Activated T-cell treated with anti-CD3 and anti-CD28 coated beads, Interleukin-2, amount 50 U/mL, for 72 hours (primary cell): ENCODE measurements around the gene SMARCA2. TPM values are rescaled to one million over a fixed set of nuclear protein-coding genes. Genes with fewer than 3 reads are reported as not detected.

Experiments used
- ATAC-seq, 2 donors: fragments of 150-1000 bp; cut with Tn5 transposase; replicated peaks in 1 of 2; 2 replicates each; pipeline ENCODE4 v1.10.0; 2021; ENCODE audit warnings: moderate library complexity in 2 of 2, mild to moderate bottlenecking in 1 of 2
- DNase-seq, 2 donors: peaks; one replicate each; pipeline ENCODE4 v3.0.0; 2021 to 2022; ENCODE audit warnings: mixed read lengths in 1 of 2
- H3K27ac Mint-ChIP-seq: one replicate; pipeline ENCODE4 v1.8.0; 2022; ENCODE audit warnings: mild to moderate bottlenecking, moderate library complexity, mixed read lengths
- H3K27me3 Mint-ChIP-seq: one replicate; pipeline ENCODE4 v1.8.0; 2022; ENCODE audit warnings: low read depth, mixed read lengths
- H3K36me3 Mint-ChIP-seq, 2 donors: one replicate each; pipeline ENCODE4 v1.8.0; 2022; ENCODE audit warnings: mixed read lengths in 2 of 2, mild to moderate bottlenecking in 1 of 2; ENCODE audit not compliant: insufficient read depth in 2 of 2
- H3K4me1 Mint-ChIP-seq: one replicate; pipeline ENCODE4 v1.8.0; 2022; ENCODE audit warnings: low read depth, mixed read lengths
- H3K4me3 Mint-ChIP-seq, 2 donors: one replicate each; pipeline ENCODE4 v1.8.0; 2022; ENCODE audit warnings: mild to moderate bottlenecking in 2 of 2, mixed read lengths in 2 of 2, moderate library complexity in 2 of 2
- H3K9me3 Mint-ChIP-seq, 2 donors: one replicate each; pipeline ENCODE4 v1.8.0; 2022; ENCODE audit warnings: mixed read lengths in 2 of 2
- total RNA-seq, 2 donors: library from RNA; stranded (reverse); gene quantifications; one replicate each; pipeline ENCODE4 v1.2.3, GENCODE V29; 2022

Gene SMARCA2
- 100 to 1,000 TPM; 117 to 120 TPM for total RNA-seq

DNA sequence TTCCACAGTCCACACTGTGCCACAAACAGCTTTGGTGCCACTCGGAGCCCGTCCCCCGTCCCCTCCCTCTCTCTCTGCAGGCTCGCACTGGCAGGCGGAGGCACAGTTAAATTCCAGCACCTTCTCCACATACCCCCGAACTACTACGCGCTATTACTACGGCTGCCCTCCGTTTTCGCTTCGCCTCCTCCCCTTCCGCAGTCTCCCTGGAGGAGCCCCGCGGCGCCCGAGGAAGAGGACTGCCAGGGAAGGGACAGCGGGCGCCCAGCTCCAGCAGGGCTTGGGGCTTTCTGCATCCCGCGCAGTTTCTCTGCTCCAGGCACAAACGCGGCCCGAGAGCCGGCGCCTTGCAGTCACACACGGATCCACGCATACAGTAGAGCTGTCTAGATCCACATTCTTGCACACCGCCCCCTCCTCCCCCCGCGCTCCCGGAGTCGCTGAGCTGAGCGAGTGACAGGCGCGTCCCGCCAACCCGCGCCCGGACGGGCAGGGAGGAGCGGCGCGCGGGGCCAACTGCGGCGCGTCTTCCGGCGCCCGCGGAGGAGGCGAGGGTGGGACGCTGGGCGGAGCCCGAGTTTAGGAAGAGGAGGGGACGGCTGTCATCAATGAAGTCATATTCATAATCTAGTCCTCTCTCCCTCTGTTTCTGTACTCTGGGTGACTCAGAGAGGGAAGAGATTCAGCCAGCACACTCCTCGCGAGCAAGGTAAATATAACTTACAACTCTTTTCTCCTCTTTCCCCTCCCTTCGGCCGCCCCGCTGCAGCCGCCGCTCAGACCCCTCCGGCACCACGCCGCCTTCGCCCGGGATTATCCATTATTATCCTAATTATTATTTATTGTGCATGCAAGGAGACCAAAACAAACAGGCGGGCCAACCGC lies at the start of gene SMARCA2:
Gene SMARCA2 (plus strand): TSS at position 652 of the 885 bp plus-strand sequence. CDS start 13,676 bp downstream, outside the sequence.
- H3K27ac Mint-ChIP-seq, result peak within 1 kb of the TSS; percentile 98
- no peaks in the 10 kb centered on the region for H3K9me3 Mint-ChIP-seq
- DNase-seq, result peak; percentile 97 to 98
- peaks cover 51% of the 10 kb centered on the region for H3K4me1 Mint-ChIP-seq
- ATAC-seq, result peak; percentile 82 to 84
- peaks cover 12% of the 10 kb centered on the region for H3K27me3 Mint-ChIP-seq
- H3K4me3 Mint-ChIP-seq, result peak within 1 kb of the TSS; percentile 99 to 100
- H3K36me3 Mint-ChIP-seq, result peaks cover 4 to 10% of the 10 kb centered on the region in 2 donors

DNA sequence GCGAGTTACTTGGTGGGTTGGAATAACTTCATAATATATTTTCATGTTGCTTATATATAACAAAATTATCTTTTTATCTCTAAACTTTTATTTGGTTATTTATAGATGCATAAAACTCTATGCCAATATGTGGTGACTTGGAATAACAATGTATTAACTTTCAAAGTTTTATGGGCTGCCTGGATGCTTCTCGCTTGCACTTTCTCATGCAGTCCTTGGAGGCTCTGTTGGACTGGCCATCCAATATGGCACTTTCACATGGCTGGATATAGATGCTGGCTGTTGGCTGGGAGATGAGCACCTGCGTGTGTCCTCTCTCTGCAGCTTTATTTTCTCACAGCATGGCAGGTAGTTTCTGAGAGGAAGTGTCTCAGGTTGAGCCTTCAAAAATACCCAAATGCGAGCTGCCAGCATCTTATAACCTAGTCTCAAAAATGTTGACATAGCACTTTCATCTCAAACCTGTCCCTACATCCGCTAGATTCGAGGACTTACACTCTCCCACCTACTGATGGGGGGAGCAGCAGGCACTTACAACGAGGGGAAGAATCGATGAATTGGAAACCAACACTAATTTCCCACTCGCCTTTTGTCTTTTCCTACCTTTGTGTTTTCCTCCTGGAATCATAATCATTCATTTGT lies 48.3 kb upstream of the SMARCA2 start:
- H3K27me3 Mint-ChIP-seq, result peaks cover 13% of the 10 kb centered on the region
- peaks cover 0 to 2% of the 10 kb centered on the region in 2 donors for H3K9me3 Mint-ChIP-seq
- ATAC-seq, result no peak
- no peaks in the 10 kb centered on the region for H3K4me1 Mint-ChIP-seq
- H3K27ac Mint-ChIP-seq, result no peak overlapping the region
- DNase-seq, result no peak
- no peak overlapping the region for H3K4me3 Mint-ChIP-seq
- peaks cover 0 to 2% of the 10 kb centered on the region in 2 donors for H3K36me3 Mint-ChIP-seq

DNA sequence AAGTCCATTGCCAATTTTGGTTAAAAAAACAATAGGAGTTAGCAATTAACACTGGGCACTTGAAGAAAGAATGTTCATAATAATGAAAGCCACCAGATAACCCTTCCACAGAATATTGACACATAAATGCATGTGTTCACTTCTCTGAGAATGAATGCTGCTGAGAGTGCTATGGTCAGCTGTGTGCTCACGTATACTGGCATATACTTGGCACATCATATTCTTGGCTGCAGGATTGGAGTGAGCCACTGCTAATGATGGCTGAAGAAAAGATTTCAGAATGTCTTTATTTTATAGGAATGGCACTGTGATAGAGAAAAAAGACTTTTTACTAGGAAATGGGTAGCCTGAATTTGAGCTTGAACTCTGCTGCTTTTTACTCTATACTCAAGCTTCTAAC lies 46.0 kb upstream of the SMARCA2 start:
- no peak for ATAC-seq

DNA sequence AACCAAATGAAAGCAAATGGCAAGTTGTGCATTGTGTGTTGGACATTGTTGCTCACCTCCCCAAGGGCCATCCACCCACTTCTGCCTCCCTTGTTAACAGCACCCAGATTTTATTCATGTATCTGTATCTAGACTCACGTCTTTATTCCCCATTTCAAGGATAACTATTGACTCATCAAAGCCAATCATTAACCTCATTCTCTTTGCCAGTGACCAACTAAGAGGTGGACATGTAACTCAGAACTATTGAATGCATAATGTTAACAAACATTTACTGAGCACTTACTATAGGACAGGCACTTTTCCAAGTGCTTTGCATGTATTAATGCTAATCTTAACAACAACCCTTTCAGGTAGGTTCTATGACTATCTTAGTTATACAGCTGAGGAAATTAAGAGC lies 45.2 kb upstream of the SMARCA2 start:
- H3K36me3 Mint-ChIP-seq, result peaks cover 3 to 9% of the 10 kb centered on the region in 2 donors
- ATAC-seq, result no peak
- no peaks in the 10 kb centered on the region for H3K4me1 Mint-ChIP-seq
- no peak overlapping the region for H3K4me3 Mint-ChIP-seq
- no peak for DNase-seq
- H3K27me3 Mint-ChIP-seq, result peaks cover 6% of the 10 kb centered on the region
- H3K9me3 Mint-ChIP-seq, result peaks cover 2 to 6% of the 10 kb centered on the region in 2 donors
- no peak overlapping the region for H3K27ac Mint-ChIP-seq

More for the DNA sequence above, 46.0 kb upstream of the SMARCA2 start:
- Mint-ChIP-seq H3K9me3 (peaks cover 2 to 6% of the 10 kb centered on the region in 2 donors), H3K4me1 (no peaks in the 10 kb centered on the region), H3K27me3 (peaks cover 10% of the 10 kb centered on the region), H3K36me3 (peaks cover 3 to 9% of the 10 kb centered on the region in 2 donors), H3K4me3 (no peak overlapping the region), H3K27ac (no peak overlapping the region)
- DNase-seq, result no peak

DNA sequence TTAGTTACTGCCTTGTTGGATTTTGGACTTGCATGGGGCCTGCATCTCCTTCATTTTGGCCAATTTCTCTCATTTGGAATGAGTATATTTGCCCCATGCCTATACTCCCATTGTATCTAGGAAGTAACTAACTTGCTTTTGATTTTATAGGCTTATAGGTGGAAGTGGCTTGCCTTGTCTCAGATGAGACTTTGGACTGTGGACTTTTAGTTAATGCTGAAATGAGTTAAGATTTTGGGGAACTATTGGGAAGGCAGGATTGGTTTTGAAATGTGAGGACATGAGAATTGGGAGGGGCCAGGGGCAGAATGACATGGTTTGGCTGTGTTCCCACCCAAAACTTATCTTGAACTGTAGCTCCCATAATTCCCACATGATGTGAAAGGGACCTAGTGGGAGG lies 42.5 kb upstream of the SMARCA2 start:
- ATAC-seq, result no peak
- Mint-ChIP-seq H3K36me3 (peaks cover 3 to 9% of the 10 kb centered on the region in 2 donors), H3K9me3 (peaks cover 2 to 6% of the 10 kb centered on the region in 2 donors), H3K27me3 (peaks cover 2% of the 10 kb centered on the region), H3K4me1 (no peaks in the 10 kb centered on the region), H3K27ac (no peak overlapping the region), H3K4me3 (no peak overlapping the region)
- DNase-seq, result no peak

DNA sequence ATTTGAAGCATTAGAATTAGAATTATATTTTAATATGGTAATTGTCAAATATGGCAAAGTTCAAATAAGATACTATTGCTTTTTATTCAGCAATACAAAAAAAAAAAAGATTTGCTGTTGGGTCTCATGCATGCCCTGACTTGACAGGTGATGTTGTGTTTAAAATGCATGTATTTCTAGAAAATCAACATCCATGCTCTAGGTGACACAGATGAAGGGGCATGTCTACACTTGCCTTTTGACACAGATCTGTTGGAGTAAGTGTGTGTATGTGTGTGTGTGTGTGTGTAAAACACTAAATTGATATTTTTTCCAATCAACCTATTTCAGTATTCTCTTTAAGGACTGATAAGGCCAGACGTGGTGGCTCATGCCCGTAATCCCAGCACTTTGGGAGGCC lies 38.1 kb upstream of the SMARCA2 start:
- peaks cover 3 to 7% of the 10 kb centered on the region in 2 donors for H3K36me3 Mint-ChIP-seq
- H3K27me3 Mint-ChIP-seq, result no peaks in the 10 kb centered on the region
- no peak for DNase-seq
- no peaks in the 10 kb centered on the region for H3K4me1 Mint-ChIP-seq
- no peak overlapping the region for H3K27ac Mint-ChIP-seq
- peaks cover 2 to 3% of the 10 kb centered on the region in 2 donors for H3K9me3 Mint-ChIP-seq
- no peak overlapping the region for H3K4me3 Mint-ChIP-seq
- no peak for ATAC-seq

DNA sequence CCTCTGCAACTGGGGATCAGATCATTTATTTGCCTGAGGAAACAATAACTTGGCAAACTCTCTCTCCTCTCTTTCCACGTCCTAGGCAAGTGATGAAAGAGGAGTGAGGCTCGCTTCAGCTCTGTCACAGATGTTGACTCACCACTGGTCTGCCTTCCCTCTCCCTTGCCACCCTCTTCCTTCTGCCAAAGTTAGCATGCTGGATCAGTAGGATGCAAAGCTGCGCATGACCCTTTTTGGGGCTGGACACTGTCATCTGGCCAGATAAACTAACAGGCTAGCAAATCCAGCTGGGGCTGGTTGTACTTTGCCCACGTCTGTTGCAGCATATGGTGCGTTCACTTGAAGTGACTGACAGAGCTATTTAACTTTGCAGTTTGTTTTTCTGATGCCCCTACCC lies 36.2 kb upstream of the SMARCA2 start:
- ATAC-seq, result no peak
- DNase-seq, result no peak
- H3K27me3 Mint-ChIP-seq, result no peaks in the 10 kb centered on the region
- H3K4me3 Mint-ChIP-seq, result no peak overlapping the region
- H3K4me1 Mint-ChIP-seq, result no peaks in the 10 kb centered on the region
- H3K9me3 Mint-ChIP-seq, result no peaks in the 10 kb centered on the region
- H3K27ac Mint-ChIP-seq, result no peak overlapping the region
- H3K36me3 Mint-ChIP-seq, result no peaks in the 10 kb centered on the region

DNA sequence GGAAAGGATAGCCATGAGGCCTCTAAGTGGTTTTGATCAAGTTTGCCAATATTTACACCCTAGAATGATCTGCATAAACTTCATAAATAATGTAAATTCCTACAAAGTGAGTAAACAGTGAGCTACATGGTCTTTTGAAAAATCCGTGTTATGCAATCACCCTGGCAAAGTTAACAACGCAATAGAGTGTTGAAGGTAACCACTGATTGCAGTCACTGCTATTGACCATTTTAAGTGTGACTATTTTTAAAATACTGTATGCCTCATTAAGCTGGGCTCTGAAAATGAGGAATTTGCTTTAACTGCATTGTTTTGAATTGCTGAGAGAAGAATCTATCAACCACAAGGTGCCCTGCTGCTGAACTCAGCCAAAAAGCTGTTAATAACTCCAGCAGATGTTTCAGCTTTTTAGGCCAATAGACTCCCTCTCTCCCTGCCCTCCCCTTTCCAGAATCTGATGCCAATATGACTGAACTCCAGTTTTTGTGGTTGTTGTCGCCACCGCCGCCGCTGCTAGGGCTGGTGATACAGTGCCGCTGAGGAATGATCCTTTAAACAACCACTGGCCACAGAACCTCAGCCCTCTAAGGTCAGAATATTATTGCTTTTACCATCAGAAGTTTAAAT lies 35.3 kb upstream of the SMARCA2 start:
- ATAC-seq, result no peak

DNA sequence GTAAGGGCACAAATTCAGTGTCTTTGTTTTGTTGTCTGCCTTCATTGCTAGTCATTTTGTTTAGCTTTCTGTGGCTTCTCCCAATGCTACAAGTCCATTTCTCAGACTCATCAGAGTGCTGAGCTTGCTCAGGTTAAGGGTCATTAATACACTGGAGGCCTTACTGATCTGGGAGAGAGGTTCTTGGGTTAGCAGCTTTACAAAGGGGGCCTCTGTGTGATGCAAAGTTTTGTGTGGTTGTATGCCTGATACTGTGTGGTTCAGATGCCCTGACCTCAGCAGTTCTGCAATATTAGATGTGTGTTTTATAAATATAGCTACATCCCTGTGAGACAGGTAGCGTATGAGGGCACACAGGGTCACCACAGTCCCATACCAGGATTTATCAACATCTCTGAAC lies 34.8 kb upstream of the SMARCA2 start:
- no peak overlapping the region for H3K4me3 Mint-ChIP-seq
- H3K36me3 Mint-ChIP-seq, result no peaks in the 10 kb centered on the region
- ATAC-seq (no peak), DNase-seq (no peak)
- H3K9me3 Mint-ChIP-seq, result no peaks in the 10 kb centered on the region
- H3K4me1 Mint-ChIP-seq, result no peaks in the 10 kb centered on the region
- H3K27ac Mint-ChIP-seq, result no peak overlapping the region
- H3K27me3 Mint-ChIP-seq, result no peaks in the 10 kb centered on the region

More for the DNA sequence above, 35.3 kb upstream of the SMARCA2 start:
- Mint-ChIP-seq H3K27ac (no peak overlapping the region), H3K4me1 (no peaks in the 10 kb centered on the region), H3K4me3 (no peak overlapping the region), H3K36me3 (no peaks in the 10 kb centered on the region), H3K9me3 (no peaks in the 10 kb centered on the region), H3K27me3 (no peaks in the 10 kb centered on the region)
- no peak for DNase-seq

DNA sequence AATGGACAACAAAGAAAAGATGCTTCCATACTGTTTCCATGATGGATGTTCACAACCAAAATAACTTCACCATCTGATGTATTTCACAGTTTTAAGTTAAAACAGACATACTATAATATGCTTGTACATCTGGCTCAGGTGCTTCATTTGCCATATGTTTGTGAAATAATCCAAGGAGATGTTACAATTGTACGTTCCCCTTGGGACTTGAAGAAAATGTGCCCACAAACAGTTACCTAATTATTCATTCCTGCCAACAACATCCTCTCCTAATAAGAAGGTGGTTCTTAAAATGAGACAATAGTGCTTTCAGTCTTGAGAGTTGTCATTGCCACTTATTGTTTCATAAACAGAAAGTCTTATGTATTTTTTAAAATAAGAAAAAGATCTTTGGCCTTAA lies 33.1 kb upstream of the SMARCA2 start:
- DNase-seq (no peak), ATAC-seq (no peak)
- no peaks in the 10 kb centered on the region for H3K27me3 Mint-ChIP-seq
- H3K9me3 Mint-ChIP-seq, result no peaks in the 10 kb centered on the region
- no peak overlapping the region for H3K4me3 Mint-ChIP-seq
- no peak overlapping the region for H3K27ac Mint-ChIP-seq
- H3K36me3 Mint-ChIP-seq, result no peaks in the 10 kb centered on the region
- no peaks in the 10 kb centered on the region for H3K4me1 Mint-ChIP-seq

DNA sequence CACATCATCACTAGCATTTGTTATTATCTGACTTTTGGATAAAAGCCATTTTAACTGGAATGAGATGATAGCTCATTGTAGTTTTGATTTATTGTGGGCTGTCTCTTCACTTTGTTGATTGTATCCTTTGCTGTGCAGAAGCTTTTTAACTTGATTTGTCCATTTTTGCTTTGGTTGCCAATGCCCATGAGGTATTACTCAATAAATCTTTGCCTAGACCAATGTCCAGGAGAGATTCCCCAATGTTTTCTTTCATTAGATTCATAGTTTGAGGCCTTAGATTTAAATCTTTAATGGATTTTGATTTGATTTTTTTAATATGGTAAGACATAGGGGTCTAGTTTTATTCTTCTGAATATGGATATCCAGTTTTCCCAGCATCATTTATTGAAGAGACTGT lies 28.8 kb upstream of the SMARCA2 start:
- Mint-ChIP-seq H3K27me3 (no peaks in the 10 kb centered on the region), H3K9me3 (no peaks in the 10 kb centered on the region), H3K27ac (no peak overlapping the region), H3K4me3 (no peak overlapping the region), H3K4me1 (no peaks in the 10 kb centered on the region), H3K36me3 (no peaks in the 10 kb centered on the region)
- DNase-seq (no peak), ATAC-seq (no peak)

DNA sequence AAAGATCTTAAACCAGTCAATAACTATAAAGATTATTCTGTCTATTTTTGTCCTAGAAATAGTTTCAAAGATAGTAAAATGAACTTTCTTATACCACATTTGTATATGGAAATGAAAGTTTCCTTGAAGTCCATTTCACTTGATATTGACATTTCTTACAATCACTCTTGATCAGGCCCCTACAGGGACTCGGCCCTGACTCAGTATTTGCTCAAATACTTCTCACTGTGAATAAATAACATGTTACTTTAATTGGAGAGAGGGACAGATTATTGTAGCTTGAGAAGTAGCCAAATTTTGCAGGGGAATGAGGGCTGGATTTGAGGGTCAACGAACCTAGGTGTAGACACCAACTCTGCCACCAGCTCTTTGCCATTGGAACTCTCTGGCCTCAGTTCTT lies 25.6 kb upstream of the SMARCA2 start:
- Mint-ChIP-seq H3K9me3 (no peaks in the 10 kb centered on the region), H3K27ac (no peak overlapping the region), H3K4me1 (no peaks in the 10 kb centered on the region), H3K4me3 (no peak overlapping the region), H3K27me3 (no peaks in the 10 kb centered on the region), H3K36me3 (no peaks in the 10 kb centered on the region)
- DNase-seq (no peak), ATAC-seq (no peak)

DNA sequence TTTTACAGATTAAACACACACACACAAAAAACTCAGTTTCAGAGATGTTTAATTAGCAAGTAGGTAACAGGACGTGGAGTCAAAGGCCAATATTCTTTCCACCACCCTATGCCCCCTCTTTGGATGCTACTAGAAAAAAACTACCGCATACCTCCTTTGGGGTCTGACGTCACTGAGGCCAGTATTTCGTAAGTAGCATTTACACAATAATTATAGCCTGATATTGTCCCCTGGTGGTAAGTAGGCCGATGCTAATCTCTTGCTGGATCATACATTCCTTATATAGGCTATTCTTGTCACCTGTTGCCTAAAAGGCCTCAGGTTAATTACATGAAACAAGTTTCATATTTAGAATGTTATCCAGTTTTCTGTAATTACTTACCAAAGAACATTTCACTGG lies 21.0 kb upstream of the SMARCA2 start:
- H3K27me3 Mint-ChIP-seq, result no peaks in the 10 kb centered on the region
- ATAC-seq, result no peak
- H3K4me3 Mint-ChIP-seq, result no peak overlapping the region

More for the DNA sequence above, 21.0 kb upstream of the SMARCA2 start:
- no peaks in the 10 kb centered on the region for H3K9me3 Mint-ChIP-seq
- no peaks in the 10 kb centered on the region for H3K4me1 Mint-ChIP-seq
- DNase-seq, result no peak
- no peaks in the 10 kb centered on the region for H3K36me3 Mint-ChIP-seq
- H3K27ac Mint-ChIP-seq, result no peak overlapping the region
